Right cardiac atrium (tissue), 5 donors: ENCODE data around the gene DCST1. TPM values are rescaled to one million over a fixed set of nuclear protein-coding genes. Genes with fewer than 3 reads are reported as not detected.

Source experiments
- ATAC-seq, 2 donors: fragments of 200-7000 bp; cut with Tn5 transposase; one replicate each; pipeline versions ENCODE4 v1.8.0 to v1.9.1; 2020; ENCODE audit warnings: moderate library complexity in 2 of 2, mild to moderate bottlenecking in 1 of 2
- DNase-seq, 3 donors: peaks; one replicate each; pipeline ENCODE4 v3.0.0-alpha.2; 2020
- H3K27ac ChIP-seq: one replicate; pipeline ENCODE4 v1.5.1; 2013; ENCODE audit warnings: mild to moderate bottlenecking, low read length, control low read depth, moderate library complexity
- H3K27me3 ChIP-seq: one replicate; pipeline ENCODE4 v1.6.1; 2013; ENCODE audit not compliant: control insufficient read depth, insufficient read depth
- H3K4me1 ChIP-seq: one replicate; pipeline ENCODE4 v1.6.1; 2013; ENCODE audit warnings: low read length; ENCODE audit not compliant: control insufficient read depth, insufficient read depth
- H3K4me3 ChIP-seq: one replicate; pipeline ENCODE4 v1.5.1; 2013; ENCODE audit warnings: low read length, control low read depth
- H3K9me3 ChIP-seq: one replicate; pipeline ENCODE4 v1.6.1; 2013; ENCODE audit warnings: low read length; ENCODE audit not compliant: control insufficient read depth
- WGBS: extraction: QIAGEN DNeasy Blood & Tissue Kit; methylation state at CpG from one replicate; pipeline ENCODE4 v1.1.7; 2013; 5-methylcytosine and 5-hydroxymethylcytosine counted together
- intact Hi-C, 4 donors: fragments of 100-400 bp; cut with DNase I; formaldehyde crosslinking; loops; one replicate each; pipeline versions ENCODE4 v1.11.0 to v1.14.0; 2022 to 2023
- polyA plus RNA-seq: library from polyadenylated mRNA; stranded (reverse); fragments of 200-250 nt; gene quantifications from one replicate; pipeline ENCODE4 v1.2.3, GENCODE V29; 2013
- total RNA-seq, 4 donors: library from RNA; stranded (reverse); fragmentation: NEBNext Ultra II Directional; extraction: Animal tissue kit (Norgen Biotek cat#: 25700); gene quantifications; one replicate each; pipeline ENCODE4 v1.2.1, GENCODE V29; 2021
- donor health status: healthy with polysubstance abuse.
- donor health status: DM: no; HTN: yes; CAD: no.
- donor health status: DM: no; HTN: no; CAD: no.
- donor health status: DM: no; HTN: yes; CAD: no; lungs with severe emphysema.
- donor health status: DM: yes; HTN: yes; CAD: no.

The DCST1 gene
- total and polyA plus RNA-seq, 5 donors, result not detected

DNA sequence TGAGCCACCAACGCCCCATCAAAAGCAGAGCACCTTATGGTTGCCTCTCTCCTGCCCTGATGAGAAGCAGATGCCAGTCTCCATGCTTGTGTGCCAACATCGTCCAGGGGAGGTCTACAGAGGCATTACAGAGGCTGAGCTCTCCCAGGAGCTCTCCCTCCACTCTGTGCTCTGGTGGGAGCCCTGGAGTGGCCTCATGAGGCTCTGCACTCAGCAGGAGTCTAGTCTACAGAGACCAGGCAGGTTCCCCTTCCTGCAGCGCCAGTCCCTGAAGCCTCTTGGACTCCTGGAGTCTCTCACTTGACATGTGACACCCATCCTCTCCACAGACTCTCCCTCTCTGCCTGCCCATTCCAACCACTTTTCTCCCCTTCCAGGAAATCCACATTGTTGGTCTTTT, 3.4 kb downstream of the DCST1 start:
- ATAC-seq (no peak), DNase-seq (peak in 1 of 3 donors; percentile 10)
- intact Hi-C loops, result no loop called here
- no peaks in the 10 kb centered on the region for H3K27me3 ChIP-seq
- H3K27ac ChIP-seq, result no peak overlapping the region
- H3K4me3 ChIP-seq, result no peak overlapping the region
- WGBS, result 86% methylated on average over 3 of the region's 3 CpGs
- no peaks in the 10 kb centered on the region for H3K9me3 ChIP-seq
- H3K4me1 ChIP-seq, result peaks cover 4% of the 10 kb centered on the region

DNA sequence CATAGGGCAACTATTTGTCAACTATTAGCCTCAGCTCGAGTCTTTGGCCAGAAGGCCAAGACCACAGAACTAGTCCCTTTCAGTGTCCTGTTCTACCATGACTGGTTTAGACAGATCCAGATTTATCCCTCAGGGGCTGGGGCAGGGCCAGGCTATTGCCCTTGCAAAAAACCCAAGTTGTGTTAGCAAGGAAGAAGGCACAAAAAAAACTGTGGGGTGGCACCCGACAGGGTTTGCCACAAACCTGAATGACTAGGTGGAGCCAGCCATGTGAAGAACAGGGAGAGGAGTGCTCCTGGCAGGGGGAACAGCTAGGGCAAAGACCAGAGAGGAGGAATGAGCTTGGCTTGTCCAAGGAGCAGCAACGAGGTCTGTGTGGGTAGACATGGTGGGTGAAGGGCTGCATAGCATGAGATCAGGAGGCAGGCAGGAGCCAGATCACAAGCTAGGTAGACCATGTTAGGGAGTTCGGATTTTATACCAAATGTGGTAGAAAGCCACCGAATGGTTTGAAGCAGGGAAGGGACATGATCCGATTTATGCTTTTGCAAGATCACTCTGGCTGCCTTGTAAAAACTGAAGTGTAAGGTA, 4.3 kb downstream of the DCST1 start:
- peaks cover 4% of the 10 kb centered on the region for H3K4me1 ChIP-seq
- 87% methylated on average over 6 of the region's 6 CpGs for WGBS
- ATAC-seq (no peak), DNase-seq (no peak)
- no peak overlapping the region for H3K4me3 ChIP-seq
- H3K9me3 ChIP-seq, result no peaks in the 10 kb centered on the region
- intact Hi-C loops, result no loop called here
- H3K27ac ChIP-seq, result no peak overlapping the region
- H3K27me3 ChIP-seq, result no peaks in the 10 kb centered on the region

DNA sequence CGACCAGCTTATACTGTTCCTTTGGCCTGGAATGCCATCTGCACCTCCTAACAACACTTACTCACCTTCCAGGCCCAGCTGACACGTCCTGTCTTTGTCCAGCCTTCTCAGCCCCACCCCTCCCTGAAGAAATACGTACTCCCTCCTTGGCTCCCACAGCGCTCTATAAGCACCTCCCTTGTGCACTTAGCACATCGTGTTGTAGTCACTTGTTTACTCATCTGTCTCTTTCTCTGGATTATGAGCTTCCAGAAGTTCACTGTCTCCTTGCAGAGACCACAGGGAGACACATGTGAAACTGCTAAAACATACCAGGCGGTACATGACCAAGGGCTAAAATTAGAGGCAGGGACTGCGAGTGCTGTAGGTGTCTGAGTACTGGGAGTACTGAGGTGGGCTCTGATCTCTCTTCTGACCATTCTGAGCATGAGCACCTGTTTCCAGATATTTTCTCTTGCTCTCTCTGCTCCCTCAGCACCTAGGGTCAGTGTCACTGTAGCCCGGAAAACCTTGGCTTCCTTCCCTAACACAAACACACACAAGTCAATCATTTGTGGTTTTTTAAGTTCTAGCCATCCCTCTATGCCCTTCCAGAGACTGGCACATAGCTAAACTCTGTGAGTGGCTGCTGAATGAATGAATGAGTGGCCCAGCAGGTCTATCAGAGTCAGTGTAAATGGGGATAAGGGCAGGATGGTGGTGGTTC, 5.1 kb downstream of the DCST1 start:
- Histone ChIP-seq H3K27me3 (no peaks in the 10 kb centered on the region), H3K9me3 (no peaks in the 10 kb centered on the region), H3K4me3 (no peak overlapping the region), H3K27ac (no peak overlapping the region), H3K4me1 (peaks cover 4% of the 10 kb centered on the region)
- WGBS, result 47% methylated on average over 8 of the region's 8 CpGs
- ATAC-seq (no peak), DNase-seq (no peak)
- intact Hi-C loops, result no loop called here

DNA sequence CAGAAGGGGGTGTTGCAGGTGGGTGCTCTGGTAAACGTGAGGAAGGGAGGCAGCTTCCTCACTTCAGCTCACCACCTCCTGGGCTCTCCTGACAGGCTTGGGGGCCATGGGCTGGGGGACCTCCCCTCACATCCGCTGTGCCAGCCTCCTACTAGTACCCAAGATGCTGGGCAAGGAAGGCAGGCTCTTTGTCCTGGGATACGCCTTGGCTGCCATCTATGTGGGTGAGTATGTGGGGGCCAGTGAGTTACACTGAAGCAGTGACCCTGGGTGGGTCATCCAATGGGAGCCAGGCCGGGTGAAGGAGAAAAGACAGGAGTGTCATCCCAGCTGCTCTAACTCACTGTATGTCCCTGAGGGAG, 5.7 kb downstream of the DCST1 start:
- intact Hi-C loops, result no loop called here
- Histone ChIP-seq H3K27ac (no peak overlapping the region), H3K4me3 (no peak overlapping the region), H3K9me3 (no peaks in the 10 kb centered on the region), H3K4me1 (peaks cover 4% of the 10 kb centered on the region), H3K27me3 (no peaks in the 10 kb centered on the region)
- peak in 1 of 3 donors; percentile 20 for DNase-seq
- WGBS, result 73% methylated on average over 4 of the region's 4 CpGs
- no peak for ATAC-seq

DNA sequence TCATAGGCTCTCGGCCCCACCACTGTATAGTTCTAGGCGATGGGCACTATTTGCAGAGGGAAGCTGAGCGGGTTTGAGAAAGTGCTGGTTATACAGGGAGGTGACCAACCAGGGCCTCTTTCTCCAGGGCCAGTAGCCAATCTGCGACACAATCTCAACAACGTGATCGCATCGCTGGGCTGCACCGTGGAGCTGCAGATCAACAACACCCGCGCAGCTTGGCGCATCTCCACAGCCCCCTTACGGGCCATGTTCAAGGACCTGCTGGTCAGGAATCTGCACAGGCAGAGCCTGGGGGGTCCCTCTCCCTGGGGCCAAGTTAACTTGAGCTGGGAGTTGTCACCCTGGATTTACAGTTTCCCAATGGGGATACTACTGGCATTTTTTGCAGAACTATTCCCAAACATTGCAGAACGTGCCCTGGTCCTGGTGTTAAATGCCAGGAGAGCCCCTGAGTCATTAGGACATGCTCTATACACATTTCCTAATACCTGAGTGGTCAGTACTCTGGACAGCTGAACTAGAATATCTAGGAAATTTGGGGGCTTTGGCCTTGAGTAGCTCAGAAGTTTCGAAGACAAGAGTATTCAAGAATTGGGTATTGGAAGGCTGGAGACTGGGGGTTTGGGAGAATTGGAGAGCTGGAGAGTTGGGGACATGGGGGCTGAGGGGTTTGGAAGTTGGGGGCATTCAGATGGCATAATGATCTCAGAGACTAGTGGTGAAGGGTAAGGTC, 6.9 kb downstream of the DCST1 start:
- DNase-seq (peak in 1 of 3 donors; percentile 26), ATAC-seq (no peak)
- no peaks in the 10 kb centered on the region for H3K9me3 ChIP-seq
- WGBS, result 89% methylated on average over 14 of the region's 14 CpGs
- no peak overlapping the region for H3K27ac ChIP-seq
- no peaks in the 10 kb centered on the region for H3K27me3 ChIP-seq
- intact Hi-C loops, result no loop called here
- H3K4me3 ChIP-seq, result no peak overlapping the region
- H3K4me1 ChIP-seq, result peaks cover 7% of the 10 kb centered on the region

DNA sequence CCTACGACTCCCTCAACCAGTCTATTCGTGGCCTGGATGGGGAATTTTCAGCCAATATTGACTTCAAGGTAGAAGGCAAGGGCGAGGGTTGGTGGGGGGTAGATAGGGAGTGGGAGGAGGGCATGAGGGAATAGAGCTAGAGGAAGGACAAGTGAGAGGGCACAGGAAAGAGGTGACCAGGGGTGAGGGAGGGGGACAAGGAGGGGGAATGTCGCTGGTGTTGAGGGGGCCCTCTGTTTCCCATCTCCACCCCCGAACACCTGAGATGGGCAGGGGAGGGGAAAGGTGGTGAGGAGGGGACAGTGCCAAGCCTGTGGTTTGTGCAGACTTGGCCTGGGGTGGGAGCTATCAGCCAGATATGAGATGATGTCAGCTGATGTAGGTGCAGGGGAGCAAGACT, 9.2 kb downstream of the DCST1 start:
- WGBS, result 77% methylated on average over 5 of the region's 5 CpGs
- Histone ChIP-seq H3K27me3 (no peaks in the 10 kb centered on the region), H3K4me3 (no peak overlapping the region), H3K9me3 (no peaks in the 10 kb centered on the region), H3K4me1 (peaks cover 7% of the 10 kb centered on the region), H3K27ac (no peak overlapping the region)
- intact Hi-C loops, result no loop called here
- DNase-seq (no peak), ATAC-seq (no peak)

DNA sequence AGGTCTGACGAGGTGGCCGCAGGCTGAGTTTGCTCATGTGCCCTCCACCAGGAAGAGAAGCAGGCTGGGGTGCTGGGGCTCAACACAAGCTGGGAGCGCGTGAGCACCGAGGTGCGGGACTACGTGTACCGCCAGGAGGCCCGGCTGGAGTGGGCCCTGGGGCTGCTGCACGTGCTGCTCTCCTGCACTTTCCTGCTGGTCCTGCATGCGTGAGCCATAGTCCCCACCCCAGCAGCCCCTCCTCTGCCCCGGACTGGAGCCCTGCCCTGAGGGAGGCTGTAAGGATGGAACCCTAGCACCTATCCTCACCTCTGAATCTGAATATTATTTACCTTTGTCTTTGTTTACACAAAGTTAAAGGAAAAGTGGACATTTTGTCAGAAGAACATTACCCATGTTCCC, 9.7 kb downstream of the DCST1 start:
- Histone ChIP-seq H3K27me3 (no peaks in the 10 kb centered on the region), H3K4me1 (peaks cover 7% of the 10 kb centered on the region), H3K27ac (no peak overlapping the region), H3K9me3 (no peaks in the 10 kb centered on the region), H3K4me3 (no peak overlapping the region)
- intact Hi-C loops, result no loop called here
- DNase-seq, result peak in 1 of 3 donors; percentile 62
- no peak for ATAC-seq
- 80% methylated on average over 12 of the region's 12 CpGs for WGBS

DNA sequence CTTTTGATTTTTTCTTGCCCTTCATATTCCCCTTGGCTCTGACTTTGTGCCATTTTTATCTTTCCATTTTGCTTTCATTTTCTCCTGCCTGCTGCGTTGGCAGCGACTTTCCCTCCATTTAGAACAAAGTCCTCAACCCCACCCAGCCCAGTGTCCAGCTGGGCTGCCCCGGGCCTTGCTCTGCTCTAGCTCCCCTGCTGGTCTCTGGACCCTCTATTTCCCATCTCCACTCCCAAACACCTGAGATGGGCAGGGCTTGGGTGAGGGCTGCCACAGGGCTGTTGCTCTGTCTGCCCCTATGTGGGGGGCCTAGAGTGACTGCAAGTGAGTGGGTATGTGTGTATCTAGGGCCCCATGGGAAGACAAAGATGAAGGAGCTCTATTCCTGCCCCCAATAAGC, 10.2 kb downstream of the DCST1 start:
- peak in 1 of 3 donors; percentile 20 for DNase-seq
- Histone ChIP-seq H3K4me1 (peaks cover 7% of the 10 kb centered on the region), H3K4me3 (no peak overlapping the region), H3K27me3 (no peaks in the 10 kb centered on the region), H3K9me3 (no peaks in the 10 kb centered on the region), H3K27ac (no peak overlapping the region)
- 69% methylated on average over 3 of the region's 3 CpGs for WGBS
- intact Hi-C loops, result no loop called here
- no peak for ATAC-seq

DNA sequence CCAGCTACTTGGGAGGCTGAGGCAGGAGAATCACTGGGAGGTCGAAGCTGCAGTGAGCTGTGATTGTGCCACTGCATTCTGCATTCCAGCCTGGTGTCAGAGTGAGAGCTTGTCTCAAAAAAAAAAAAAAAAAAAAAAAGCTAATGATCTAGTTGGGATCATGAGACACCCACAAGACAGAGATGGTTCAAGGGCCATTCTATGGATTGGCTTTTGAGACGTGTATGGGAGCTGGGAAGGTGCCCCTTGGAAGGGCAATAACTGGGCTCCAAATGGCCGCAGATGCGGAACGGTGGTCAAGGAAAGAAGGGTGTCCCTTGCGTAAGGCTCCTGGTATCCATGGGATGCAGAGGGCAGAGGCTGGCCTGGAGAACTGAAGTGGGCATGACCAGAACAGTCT, 10.7 kb downstream of the DCST1 start:
- intact Hi-C loops, result no loop called here
- Histone ChIP-seq H3K27me3 (no peaks in the 10 kb centered on the region), H3K4me3 (no peak overlapping the region), H3K4me1 (peaks cover 3% of the 10 kb centered on the region), H3K27ac (no peak overlapping the region), H3K9me3 (no peaks in the 10 kb centered on the region)
- ATAC-seq (no peak), DNase-seq (no peak)
- 89% methylated on average over 6 of the region's 6 CpGs for WGBS

DNA sequence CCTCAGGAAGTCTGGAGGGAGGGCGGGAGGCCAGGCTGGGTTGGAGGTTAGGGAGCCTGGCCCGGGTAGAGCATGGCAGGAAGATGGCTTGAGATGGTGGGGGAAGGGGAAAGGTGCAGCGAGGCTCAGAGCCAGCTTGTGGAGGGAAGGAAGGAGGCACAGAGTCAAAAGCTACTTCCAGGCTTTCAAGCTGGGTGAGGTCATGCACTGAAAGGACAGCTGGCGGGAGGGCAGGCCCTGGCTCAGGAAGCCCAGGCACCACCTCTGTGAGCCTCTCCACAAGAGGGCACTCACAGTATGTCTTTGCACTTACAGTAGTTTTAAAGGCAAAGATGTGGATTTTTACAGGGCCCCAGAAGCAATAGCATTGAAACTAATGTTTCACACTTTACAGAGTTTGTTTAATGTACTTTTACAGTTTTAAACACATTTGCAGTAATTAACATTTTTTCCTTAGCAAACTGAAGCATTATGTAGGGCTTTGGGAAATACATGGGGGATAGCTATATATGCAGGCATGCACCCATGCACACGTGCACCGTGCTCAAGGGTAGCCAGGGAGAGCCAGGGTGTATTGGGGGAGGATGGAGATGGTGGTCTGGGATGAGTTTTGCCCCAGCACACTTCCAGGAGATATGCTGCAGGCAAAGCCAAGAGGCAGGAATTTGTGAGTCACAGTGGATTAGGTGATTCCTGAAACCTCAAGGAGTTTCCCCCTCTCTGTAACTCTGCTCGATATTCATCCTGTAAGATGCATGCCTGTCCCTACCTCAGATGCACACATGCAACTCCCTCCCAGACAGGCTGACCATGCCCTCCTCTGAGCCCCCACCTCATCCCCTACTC, 11.4 kb downstream of the DCST1 start:
- Histone ChIP-seq H3K4me3 (no peak overlapping the region), H3K27me3 (no peaks in the 10 kb centered on the region), H3K4me1 (peaks cover 6% of the 10 kb centered on the region), H3K27ac (no peak overlapping the region), H3K9me3 (no peaks in the 10 kb centered on the region)
- peak; percentile 83 to 91 (median 88) for DNase-seq
- intact Hi-C loops, result loop anchor here in 1 of 4 donors (5.0 kb wide), 1 partner anchor 37 kb away; no protein-coding TSS in a partner anchor
- peak; percentile 85 to 87 for ATAC-seq
- 55% methylated on average over 7 of the region's 7 CpGs for WGBS
